ENCODE measurements around the gene PLEKHA3.
A peak's percentile ranks its signal among the peaks of the same experiment; 100 is the strongest.

PLEKHA3 gene

GRCh38 chr2:178480227-178481181 lies at the start of gene PLEKHA3:
Gene PLEKHA3 (plus strand): TSS chr2:178480457. CDS start chr2:178480870, 413 bp downstream.
- H3K9me3 ChIP-seq (ENCODE audit: low read length), result no peaks in the 10 kb centered on the region
- peaks cover 18% of the 10 kb centered on the region for H3K4me1 ChIP-seq (ENCODE audit: insufficient read depth, low read length)
- H3K4me3 ChIP-seq (ENCODE audit: low read length), result peak within 1 kb of the TSS; percentile 74
- peaks cover under 1% of the 10 kb centered on the region for H3K36me3 ChIP-seq (ENCODE audit: insufficient read depth, low read length)
- peak within 1 kb of the TSS; percentile 74 for H2AFZ ChIP-seq (ENCODE audit: low read depth, low read length)
- no peaks in the 10 kb centered on the region for H3K27me3 ChIP-seq (ENCODE audit: insufficient read depth, low read length)

GRCh38 chr2:178436662-178437061 lies 43.6 kb upstream of the PLEKHA3 start:
- Histone ChIP-seq H3K36me3 (ENCODE audit: insufficient read depth, low read length) (peaks cover 95% of the 10 kb centered on the region), H3K9me3 (ENCODE audit: low read length) (no peaks in the 10 kb centered on the region), H3K27me3 (ENCODE audit: insufficient read depth, low read length) (no peaks in the 10 kb centered on the region), H3K4me3 (ENCODE audit: low read length) (no peak overlapping the region), H3K4me1 (ENCODE audit: insufficient read depth, low read length) (no peaks in the 10 kb centered on the region), H2AFZ (ENCODE audit: low read depth, low read length) (no peak overlapping the region)

DNA sequence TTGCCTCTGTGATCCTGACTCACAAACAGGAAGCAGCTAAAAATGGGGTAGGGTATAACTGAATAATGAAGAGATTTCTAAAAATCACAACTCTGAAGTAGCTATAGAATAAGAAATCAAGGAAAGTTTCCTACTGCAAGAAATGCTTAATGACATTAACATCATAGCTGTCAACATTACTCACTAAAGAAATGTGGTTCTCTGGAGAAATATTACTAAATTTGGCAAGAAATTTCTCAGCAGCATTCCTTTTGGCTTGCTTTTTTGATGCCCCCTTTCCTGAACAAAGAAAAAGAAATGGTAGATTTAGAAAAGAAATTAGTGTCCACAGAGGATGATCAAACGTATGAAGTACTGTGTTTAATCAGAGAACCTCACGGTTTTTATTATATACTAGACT lies 38.8 kb upstream of the PLEKHA3 start:
- Histone ChIP-seq H3K4me3 (ENCODE audit: low read length) (no peak overlapping the region), H3K4me1 (ENCODE audit: insufficient read depth, low read length) (no peaks in the 10 kb centered on the region), H3K36me3 (ENCODE audit: insufficient read depth, low read length) (peaks cover 89% of the 10 kb centered on the region), H3K27me3 (ENCODE audit: insufficient read depth, low read length) (no peaks in the 10 kb centered on the region), H3K9me3 (ENCODE audit: low read length) (no peaks in the 10 kb centered on the region), H2AFZ (ENCODE audit: low read depth, low read length) (no peak overlapping the region)

DNA sequence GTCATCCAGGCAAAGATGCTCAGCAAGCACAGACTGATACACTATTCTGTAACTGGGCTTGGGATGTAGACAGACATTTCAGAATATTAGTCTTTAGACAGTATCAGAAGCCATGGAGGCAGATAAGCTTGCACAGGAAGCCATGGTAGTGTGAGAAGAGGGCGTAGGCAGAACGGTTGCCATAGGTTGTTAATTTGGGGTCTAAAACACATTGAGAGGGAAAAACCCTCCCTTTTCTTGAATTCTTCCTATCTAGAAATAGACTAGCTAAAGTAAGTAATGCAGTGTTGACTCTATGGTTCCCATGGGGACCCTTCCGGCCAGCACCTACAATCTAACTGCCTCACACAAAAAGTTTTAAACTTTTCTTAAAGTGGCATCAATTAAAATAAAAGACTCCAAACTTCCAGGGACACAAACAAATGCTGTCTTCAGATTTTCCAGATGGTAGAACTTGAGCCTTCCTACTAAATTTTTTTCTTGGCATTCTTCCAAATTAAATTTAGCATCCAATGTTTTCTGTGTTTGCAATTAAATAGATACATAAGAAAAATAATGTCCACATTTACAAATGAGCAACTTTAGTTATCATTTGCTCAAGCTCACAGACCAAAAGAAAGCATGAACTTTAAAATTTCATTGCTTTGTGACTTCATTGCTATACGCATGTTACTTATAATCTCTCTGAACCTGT lies 31.1 kb upstream of the PLEKHA3 start:
- no peaks in the 10 kb centered on the region for H3K27me3 ChIP-seq (ENCODE audit: insufficient read depth, low read length)
- H3K9me3 ChIP-seq (ENCODE audit: low read length), result no peaks in the 10 kb centered on the region
- peaks cover 53% of the 10 kb centered on the region for H3K36me3 ChIP-seq (ENCODE audit: insufficient read depth, low read length)
- peaks cover 21% of the 10 kb centered on the region for H3K4me1 ChIP-seq (ENCODE audit: insufficient read depth, low read length)
- no peak overlapping the region for H2AFZ ChIP-seq (ENCODE audit: low read depth, low read length)
- H3K4me3 ChIP-seq (ENCODE audit: low read length), result peak overlapping the region; percentile 66

- H3K4me1 ChIP-seq (ENCODE audit: insufficient read depth, low read length), result peaks cover 21% of the 10 kb centered on the region
- no peaks in the 10 kb centered on the region for H3K9me3 ChIP-seq (ENCODE audit: low read length)
- peak overlapping the region; percentile 66 for H3K4me3 ChIP-seq (ENCODE audit: low read length)
- no peaks in the 10 kb centered on the region for H3K27me3 ChIP-seq (ENCODE audit: insufficient read depth, low read length)
- no peak overlapping the region for H2AFZ ChIP-seq (ENCODE audit: low read depth, low read length)
- H3K36me3 ChIP-seq (ENCODE audit: insufficient read depth, low read length), result peaks cover 45% of the 10 kb centered on the region
Observed at GRCh38 chr2:178449700-178450523, 30.3 kb upstream of the PLEKHA3 start.

DNA sequence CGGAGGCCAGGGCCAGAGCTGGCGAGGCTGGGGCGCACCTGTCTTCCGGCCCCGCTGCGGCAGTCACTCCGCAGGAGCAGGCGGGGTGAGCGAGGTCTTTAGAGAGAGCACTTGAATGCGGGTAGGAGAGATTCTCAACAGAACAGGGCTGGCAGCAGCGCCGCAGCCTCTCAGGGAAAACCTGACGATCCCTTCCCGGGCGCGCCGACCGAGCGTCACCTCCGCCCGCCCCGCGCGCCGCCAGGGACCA lies 29.8 kb upstream of the PLEKHA3 start:
- Histone ChIP-seq H3K4me1 (ENCODE audit: insufficient read depth, low read length) (peaks cover 21% of the 10 kb centered on the region), H3K27me3 (ENCODE audit: insufficient read depth, low read length) (no peaks in the 10 kb centered on the region), H2AFZ (ENCODE audit: low read depth, low read length) (peak overlapping the region; percentile 41), H3K9me3 (ENCODE audit: low read length) (no peaks in the 10 kb centered on the region), H3K36me3 (ENCODE audit: insufficient read depth, low read length) (peaks cover 40% of the 10 kb centered on the region), H3K4me3 (ENCODE audit: low read length) (peak overlapping the region; percentile 66)

DNA sequence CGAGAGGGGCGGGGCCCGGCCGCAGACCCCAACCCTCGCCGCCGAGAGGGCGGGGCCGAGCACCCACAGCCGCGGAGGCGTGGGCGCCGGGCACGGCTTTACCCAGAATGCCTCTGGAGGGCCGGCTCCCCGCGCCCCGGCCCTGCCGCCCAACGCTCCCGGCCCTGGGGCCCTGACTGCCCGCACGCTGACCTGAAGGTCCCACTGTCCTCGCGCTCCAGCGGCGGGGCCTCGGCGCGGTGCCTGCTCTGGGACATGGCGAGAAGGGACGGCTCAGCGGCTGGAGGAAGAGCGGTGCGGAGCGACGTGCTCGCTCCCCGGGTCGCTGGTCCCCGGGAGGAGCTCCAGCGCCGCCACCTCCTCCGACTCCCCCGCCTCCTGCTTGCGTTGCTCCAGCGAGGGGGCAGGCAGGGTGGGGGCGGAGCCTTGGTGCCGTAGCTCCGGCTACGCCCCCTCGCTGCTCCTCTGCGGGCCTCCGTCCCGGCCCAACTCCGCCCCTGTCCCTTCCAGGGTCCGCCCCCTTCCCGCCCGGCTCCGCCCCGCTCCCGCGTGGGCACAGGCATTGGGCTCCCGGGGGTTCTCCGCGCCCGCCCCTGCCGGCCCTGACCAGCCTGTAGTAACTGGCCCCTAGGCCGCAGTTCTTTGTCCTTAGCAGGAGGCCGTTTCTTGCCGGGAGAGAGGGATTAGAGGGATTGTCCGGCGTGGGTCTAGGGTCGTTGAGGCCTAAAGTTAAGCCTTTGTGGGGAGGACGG lies 29.3 kb upstream of the PLEKHA3 start, which contains the start of the genes PJVK and PRKRA:
TSS of gene PJVK (plus strand) at position 605 of the 752 bp plus-strand sequence. CDS start 2,032 bp downstream, outside the sequence.
TSS of gene PRKRA (minus strand) at position 402 of the 752 bp plus-strand sequence. CDS start at position 257, 145 bp downstream.
- Histone ChIP-seq H3K4me1 (ENCODE audit: insufficient read depth, low read length) (peaks cover 21% of the 10 kb centered on the region), H3K4me3 (ENCODE audit: low read length) (peak within 1 kb of the TSS; percentile 66), H2AFZ (ENCODE audit: low read depth, low read length) (peak within 1 kb of the TSS; percentile 54)

DNA sequence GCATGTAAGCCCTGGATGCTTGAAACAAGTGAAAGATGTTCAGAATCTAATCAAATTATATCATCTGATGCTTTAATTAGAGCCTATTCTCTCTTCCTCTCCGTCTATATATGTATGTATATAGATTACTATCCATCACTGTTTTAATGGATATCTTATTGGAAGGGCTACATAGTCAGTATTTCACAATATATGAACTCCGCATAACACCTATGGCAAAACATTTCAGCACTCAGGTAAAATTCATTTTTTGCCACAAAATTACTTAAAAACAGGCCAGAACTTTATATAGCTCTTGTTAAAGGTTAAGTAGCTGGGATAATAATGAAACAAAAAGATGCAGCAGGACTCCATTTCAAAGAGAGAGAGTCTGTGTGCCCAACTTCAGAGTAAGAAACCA lies 27.9 kb upstream of the PLEKHA3 start:
- no peak overlapping the region for H3K4me3 ChIP-seq (ENCODE audit: low read length)
- H3K36me3 ChIP-seq (ENCODE audit: insufficient read depth, low read length), result peaks cover 24% of the 10 kb centered on the region
- H2AFZ ChIP-seq (ENCODE audit: low read depth, low read length), result no peak overlapping the region
- H3K9me3 ChIP-seq (ENCODE audit: low read length), result no peaks in the 10 kb centered on the region
- H3K27me3 ChIP-seq (ENCODE audit: insufficient read depth, low read length), result no peaks in the 10 kb centered on the region
- peaks cover 21% of the 10 kb centered on the region for H3K4me1 ChIP-seq (ENCODE audit: insufficient read depth, low read length)

More for the DNA sequence above, 29.3 kb upstream of the PLEKHA3 start, which contains the start of the genes PJVK and PRKRA:
- H3K9me3 ChIP-seq (ENCODE audit: low read length), result no peaks in the 10 kb centered on the region
- H3K27me3 ChIP-seq (ENCODE audit: insufficient read depth, low read length), result no peaks in the 10 kb centered on the region
- peaks cover 36% of the 10 kb centered on the region for H3K36me3 ChIP-seq (ENCODE audit: insufficient read depth, low read length)

- Histone ChIP-seq H2AFZ (ENCODE audit: low read depth, low read length) (no peak overlapping the region), H3K36me3 (ENCODE audit: insufficient read depth, low read length) (peaks cover 20% of the 10 kb centered on the region), H3K27me3 (ENCODE audit: insufficient read depth, low read length) (no peaks in the 10 kb centered on the region), H3K4me3 (ENCODE audit: low read length) (no peak overlapping the region), H3K9me3 (ENCODE audit: low read length) (no peaks in the 10 kb centered on the region), H3K4me1 (ENCODE audit: insufficient read depth, low read length) (peaks cover 21% of the 10 kb centered on the region)
Observed at GRCh38 chr2:178452870-178453269, 27.4 kb upstream of the PLEKHA3 start.

DNA sequence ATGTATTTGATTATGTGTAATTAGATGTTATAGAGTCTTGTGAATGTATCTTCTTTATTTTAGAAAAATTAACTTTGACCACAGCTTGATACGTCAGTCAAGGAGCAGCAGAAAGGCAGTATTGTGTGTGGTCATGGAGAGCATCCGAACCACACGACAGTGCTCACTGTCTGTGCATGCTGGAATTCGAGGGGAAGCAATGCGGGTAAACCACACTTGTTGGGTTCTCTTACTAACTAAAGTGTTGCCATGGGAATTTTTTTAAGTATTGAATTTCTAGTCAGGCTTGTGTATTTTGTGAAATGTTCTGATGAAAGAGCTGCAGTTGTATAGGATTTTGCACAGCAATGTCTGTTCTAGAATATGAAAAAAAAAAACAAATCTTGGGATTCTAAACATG lies 24.3 kb upstream of the PLEKHA3 start:
- Histone ChIP-seq H3K27me3 (ENCODE audit: insufficient read depth, low read length) (no peaks in the 10 kb centered on the region), H3K4me3 (ENCODE audit: low read length) (no peak overlapping the region), H2AFZ (ENCODE audit: low read depth, low read length) (no peak overlapping the region), H3K36me3 (ENCODE audit: insufficient read depth, low read length) (no peaks in the 10 kb centered on the region), H3K4me1 (ENCODE audit: insufficient read depth, low read length) (peaks cover 2% of the 10 kb centered on the region), H3K9me3 (ENCODE audit: low read length) (no peaks in the 10 kb centered on the region)

- Histone ChIP-seq H2AFZ (ENCODE audit: low read depth, low read length) (no peak overlapping the region), H3K4me1 (ENCODE audit: insufficient read depth, low read length) (no peaks in the 10 kb centered on the region), H3K27me3 (ENCODE audit: insufficient read depth, low read length) (no peaks in the 10 kb centered on the region), H3K4me3 (ENCODE audit: low read length) (no peak overlapping the region), H3K36me3 (ENCODE audit: insufficient read depth, low read length) (no peaks in the 10 kb centered on the region), H3K9me3 (ENCODE audit: low read length) (no peaks in the 10 kb centered on the region)
Observed at GRCh38 chr2:178457390-178457886, 22.8 kb upstream of the PLEKHA3 start.

GRCh38 chr2:178469219-178469849 lies 10.9 kb upstream of the PLEKHA3 start:
- Histone ChIP-seq H3K36me3 (ENCODE audit: insufficient read depth, low read length) (peaks cover 41% of the 10 kb centered on the region), H2AFZ (ENCODE audit: low read depth, low read length) (no peak overlapping the region), H3K9me3 (ENCODE audit: low read length) (no peaks in the 10 kb centered on the region), H3K4me3 (ENCODE audit: low read length) (no peak overlapping the region), H3K27me3 (ENCODE audit: insufficient read depth, low read length) (no peaks in the 10 kb centered on the region), H3K4me1 (ENCODE audit: insufficient read depth, low read length) (no peaks in the 10 kb centered on the region)

All from neuron (in vitro differentiated cells).